Suprapubic skin (tissue), 3 donors: ENCODE results near the gene REXO1.

ENCODE experiments used
- CTCF ChIP-seq, 2 donors: fragments of 200-600 bp in 1 of 2; fragments of 450-650 bp in 1 of 2; sonication (generic) in 1 of 2; IDR thresholded peaks; one replicate each; pipeline ENCODE4 v1.5.1; 2016 to 2019; ENCODE audit warnings: antibody characterized with exemption in 2 of 2, mild to moderate bottlenecking in 1 of 2, moderate library complexity in 1 of 2
- POLR2A ChIP-seq, 2 donors: fragments of 450-650 bp; IDR thresholded peaks; one replicate each; pipeline ENCODE4 v1.6.1; 2017; ENCODE audit warnings: antibody characterized with exemption in 2 of 2, mild to moderate bottlenecking in 2 of 2, moderate library complexity in 2 of 2

- TF ChIP-seq CTCF (IDR thresholded peaks at IDR 0.05) (no peak), POLR2A (IDR thresholded peaks at IDR 0.05) (no peak)
Measured at GRCh38 chr19:1857648-1858326, 9.5 kb upstream of the REXO1 start.
